CD4-positive, alpha-beta T cell treated with Interleukin-21 for 1 hour (primary cell): ENCODE results near the gene TENT5C.
A peak's percentile ranks its signal among the peaks of the same experiment; 100 is the strongest.

Experiments used
- DNase-seq: peaks from one replicate; pipeline ENCODE4 v3.0.0-alpha.2; 2020

TENT5C gene

GRCh38 chr1:117659550-117660270 is 53.9 kb downstream of the TENT5C start:
- no peak for DNase-seq

- DNase-seq, result no peak
These were observed 54.6 kb downstream of the TENT5C start for GRCh38 chr1:117660271-117660965.

- peak; percentile 83 for DNase-seq
These were observed 55.2 kb downstream of the TENT5C start for GRCh38 chr1:117661027-117661426.

GRCh38 chr1:117662667-117663066 is 56.8 kb downstream of the TENT5C start:
- no peak for DNase-seq

- no peak for DNase-seq
These were observed 57.5 kb downstream of the TENT5C start for GRCh38 chr1:117663156-117663902.

GRCh38 chr1:117664314-117664713 is 58.5 kb downstream of the TENT5C start:
- DNase-seq, result peak; percentile 92

- no peak for DNase-seq
These were observed 59.9 kb downstream of the TENT5C start for GRCh38 chr1:117665556-117666270.

GRCh38 chr1:117669572-117669971 is 63.7 kb downstream of the TENT5C start:
- no peak for DNase-seq

- no peak for DNase-seq
These were observed 65.3 kb downstream of the TENT5C start for GRCh38 chr1:117670976-117671780.

GRCh38 chr1:117671781-117672501 is 66.1 kb downstream of the TENT5C start:
- DNase-seq, result no peak

GRCh38 chr1:117672756-117673155 is 66.9 kb downstream of the TENT5C start:
- no peak for DNase-seq

GRCh38 chr1:117673405-117673804 is 67.6 kb downstream of the TENT5C start:
- DNase-seq, result no peak

GRCh38 chr1:117674521-117675400 is 68.9 kb downstream of the TENT5C start:
- peak; percentile 74 for DNase-seq

- no peak for DNase-seq
These were observed 70.1 kb downstream of the TENT5C start for GRCh38 chr1:117675907-117676430.

GRCh38 chr1:117676615-117677130 is 70.8 kb downstream of the TENT5C start:
- no peak for DNase-seq
